Thyroid gland (tissue), 4 donors: ENCODE results near the gene PRMT7.

Source experiments
- POLR2A ChIP-seq, 2 donors: fragments of 450-650 bp; IDR thresholded peaks; one replicate each; pipeline ENCODE4 v1.6.1; 2017; ENCODE audit warnings: antibody characterized with exemption in 2 of 2, mild to moderate bottlenecking in 2 of 2, moderate library complexity in 1 of 2
- TF ChIP-seq, protein P1 (sequence below), 6 experiments: fragments of 200-600 bp in 3 of 6; fragments of 450-650 bp in 3 of 6; sonication (generic) in 3 of 6; IDR thresholded peaks; one replicate each; pipeline ENCODE4 v1.5.1; 2016 to 2019; ENCODE audit warnings: antibody characterized with exemption in 6 of 6, mild to moderate bottlenecking in 2 of 6, inconsistent platforms in 1 of 6, moderate library complexity in 1 of 6

- TF ChIP-seq, protein P1, sequence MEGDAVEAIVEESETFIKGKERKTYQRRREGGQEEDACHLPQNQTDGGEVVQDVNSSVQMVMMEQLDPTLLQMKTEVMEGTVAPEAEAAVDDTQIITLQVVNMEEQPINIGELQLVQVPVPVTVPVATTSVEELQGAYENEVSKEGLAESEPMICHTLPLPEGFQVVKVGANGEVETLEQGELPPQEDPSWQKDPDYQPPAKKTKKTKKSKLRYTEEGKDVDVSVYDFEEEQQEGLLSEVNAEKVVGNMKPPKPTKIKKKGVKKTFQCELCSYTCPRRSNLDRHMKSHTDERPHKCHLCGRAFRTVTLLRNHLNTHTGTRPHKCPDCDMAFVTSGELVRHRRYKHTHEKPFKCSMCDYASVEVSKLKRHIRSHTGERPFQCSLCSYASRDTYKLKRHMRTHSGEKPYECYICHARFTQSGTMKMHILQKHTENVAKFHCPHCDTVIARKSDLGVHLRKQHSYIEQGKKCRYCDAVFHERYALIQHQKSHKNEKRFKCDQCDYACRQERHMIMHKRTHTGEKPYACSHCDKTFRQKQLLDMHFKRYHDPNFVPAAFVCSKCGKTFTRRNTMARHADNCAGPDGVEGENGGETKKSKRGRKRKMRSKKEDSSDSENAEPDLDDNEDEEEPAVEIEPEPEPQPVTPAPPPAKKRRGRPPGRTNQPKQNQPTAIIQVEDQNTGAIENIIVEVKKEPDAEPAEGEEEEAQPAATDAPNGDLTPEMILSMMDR (IDR thresholded peaks at IDR 0.05): no peak
- no peak for TF ChIP-seq POLR2A (IDR thresholded peaks at IDR 0.05)
Observed at GRCh38 chr16:68381363-68381724, 70.5 kb downstream of the PRMT7 start.
